H1 (cell line): ENCODE measurements around the gene BLMH. TPM values are rescaled to one million over a fixed set of nuclear protein-coding genes. Genes with fewer than 3 reads are reported as not detected.

Source experiments
- CTCF ChIA-PET: fragments of 300-600 bp; sonication (Branson Sonifier 250); formaldehyde crosslinking; loops from one replicate; lab custom pipeline; 2021; ENCODE audit not compliant: partially characterized antibody; lab: Charles Lee
- POLR2A ChIA-PET: fragments of 300-600 bp; sonication (Branson Sonifier 250); formaldehyde crosslinking; loops from one replicate; lab custom pipeline; 2021; ENCODE audit warnings: inconsistent platforms; ENCODE audit not compliant: partially characterized antibody; lab: Charles Lee
- DNase-seq, 2 experiments: peaks; one replicate each; pipeline versions ENCODE4 v3.0.0 to v3.0.0-alpha.2; 2010 to 2022; ENCODE audit warnings: low spot score in 2 of 2, low read depth in 1 of 2, mixed read lengths in 1 of 2
- FAIRE-seq: peaks from 2 replicates; lab custom pipeline; 2011; peaks lifted over from hg19 to GRCh38; lab: Jason Lieb, UNC
- H2AFZ ChIP-seq: 2 replicates; pipeline ENCODE4 v1.8.1; 2012; ENCODE audit warnings: low read length, inconsistent platforms
- H2AK5ac ChIP-seq: 2 replicates; pipeline ENCODE4 v1.6.1; 2013; ENCODE audit warnings: low read depth, low read length
- H2BK120ac ChIP-seq: replicated peaks from 2 replicates; pipeline ENCODE3; 2013; ENCODE audit warnings: low read depth, low read length, inconsistent platforms
- H2BK12ac ChIP-seq: 2 replicates; pipeline ENCODE4 v1.6.1; 2013; ENCODE audit warnings: low read depth, low read length
- H2BK15ac ChIP-seq: 2 replicates; pipeline ENCODE4 v1.6.1; 2013; ENCODE audit warnings: low read length
- H2BK20ac ChIP-seq: 2 replicates; pipeline ENCODE4 v1.6.1; 2013; ENCODE audit warnings: low read length
- H2BK5ac ChIP-seq: 2 replicates; pipeline ENCODE4 v1.6.1; 2013; ENCODE audit warnings: low read depth, low read length
- H3K14ac ChIP-seq: 2 replicates; pipeline ENCODE4 v1.6.1; 2013; ENCODE audit warnings: inconsistent platforms; ENCODE audit not compliant: insufficient read length
- H3K18ac ChIP-seq: 2 replicates; pipeline ENCODE4 v1.6.1; 2013; ENCODE audit warnings: low read length; ENCODE audit errors: extremely low read depth
- H3K23ac ChIP-seq: 2 replicates; pipeline ENCODE4 v1.6.1; 2013; ENCODE audit warnings: inconsistent platforms; ENCODE audit not compliant: insufficient read length
- H3K23me2 ChIP-seq: 2 replicates; pipeline ENCODE4 v1.6.1; 2013; ENCODE audit warnings: low read depth, low read length
- H3K27ac ChIP-seq: 2 replicates; pipeline ENCODE4 v1.6.1; 2011; ENCODE audit warnings: low read depth, low read length, inconsistent platforms
- H3K27me3 ChIP-seq, 4 experiments: replicated peaks in 1 of 4; 1 replicate in 1 of 4; 2 replicates in 3 of 4; pipeline versions ENCODE4 v1.6.1 to v1.8.1; 2011 to 2013; ENCODE audit warnings: low read length in 3 of 4, mild to moderate bottlenecking in 3 of 4, inconsistent platforms in 2 of 4, mixed read lengths in 2 of 4, moderate library complexity in 1 of 4; ENCODE audit not compliant: control insufficient read depth in 3 of 4, insufficient read depth in 3 of 4; ENCODE audit errors: extremely low read depth in 1 of 4
- H3K36me3 ChIP-seq, 4 experiments: 2 replicates each; pipeline versions ENCODE4 v1.6.1 to v1.8.1; 2011 to 2013; ENCODE audit warnings: mild to moderate bottlenecking in 4 of 4, low read length in 3 of 4, moderate library complexity in 2 of 4, control low read depth in 1 of 4, inconsistent platforms in 1 of 4; ENCODE audit not compliant: insufficient read depth in 4 of 4, control insufficient read depth in 2 of 4
- H3K4ac ChIP-seq: replicated peaks from 2 replicates; pipeline ENCODE3; 2013; ENCODE audit warnings: low read length, low read depth, mixed read lengths, inconsistent platforms; ENCODE audit not compliant: insufficient read length
- H3K4me1 ChIP-seq, 4 experiments: replicated peaks in 1 of 4; 1 replicate in 1 of 4; 2 replicates in 3 of 4; pipeline versions ENCODE4 v1.6.1 to v1.8.1; 2011 to 2013; ENCODE audit warnings: low read length in 3 of 4, inconsistent platforms in 2 of 4, mixed read lengths in 1 of 4; ENCODE audit not compliant: insufficient read depth in 4 of 4, control insufficient read depth in 3 of 4
- H3K4me2 ChIP-seq, 2 experiments: 2 replicates each; pipeline versions ENCODE4 v1.6.1 to v1.8.1; 2011 to 2013; ENCODE audit warnings: low read depth in 2 of 2, low read length in 2 of 2, control low read depth in 1 of 2, inconsistent platforms in 1 of 2, mild to moderate bottlenecking in 1 of 2; ENCODE audit not compliant: insufficient read depth in 1 of 2
- H3K4me3 ChIP-seq, 4 experiments: fragments of 200-600, 300-600 bp in 1 of 4; sonication (generic), shearing (Covaris generic), sonication (Bioruptor Twin) in 1 of 4; 2 replicates each; pipeline versions ENCODE4 v1.5.1 to v1.8.1; 2011 to 2016; ENCODE audit warnings: low read length in 4 of 4, low read depth in 3 of 4, control low read depth in 2 of 4, inconsistent platforms in 2 of 4, mild to moderate bottlenecking in 2 of 4, mixed read lengths in 1 of 4, moderate library complexity in 1 of 4; ENCODE audit not compliant: insufficient read depth in 2 of 4; ENCODE audit errors: extremely low read depth in 1 of 4
- H3K56ac ChIP-seq: replicated peaks from 2 replicates; pipeline ENCODE3; 2013; ENCODE audit warnings: low read depth, mild to moderate bottlenecking, mixed read lengths, low read length, inconsistent platforms; ENCODE audit not compliant: insufficient read length
- H3K79me1 ChIP-seq: 2 replicates; pipeline ENCODE4 v1.6.1; 2013; ENCODE audit warnings: low read depth, low read length, control low read depth
- H3K79me2 ChIP-seq, 2 experiments: 2 replicates each; pipeline versions ENCODE4 v1.6.1 to v1.8.1; 2012 to 2013; ENCODE audit warnings: low read length in 2 of 2, mild to moderate bottlenecking in 2 of 2, inconsistent platforms in 1 of 2; ENCODE audit not compliant: insufficient read depth in 2 of 2, control insufficient read depth in 1 of 2
- H3K9ac ChIP-seq, 4 experiments: replicated peaks in 1 of 4; 1 replicate in 1 of 4; 2 replicates in 3 of 4; pipeline versions ENCODE4 v1.6.1 to v1.8.1; 2011 to 2013; ENCODE audit warnings: low read depth in 3 of 4, low read length in 3 of 4, control low read depth in 2 of 4, mild to moderate bottlenecking in 2 of 4, moderate library complexity in 2 of 4, inconsistent platforms in 1 of 4; ENCODE audit errors: extremely low read depth in 1 of 4
- H3K9me3 ChIP-seq, 2 experiments: 2 replicates each; pipeline versions ENCODE4 v1.6.1 to v1.8.1; 2012 to 2013; ENCODE audit warnings: mild to moderate bottlenecking in 2 of 2, moderate library complexity in 2 of 2, control low read depth in 1 of 2, inconsistent platforms in 1 of 2, low read depth in 1 of 2, low read length in 1 of 2, mixed read lengths in 1 of 2; ENCODE audit not compliant: insufficient read depth in 2 of 2
- H4K20me1 ChIP-seq, 2 experiments: replicated peaks in 1 of 2; 2 replicates each; pipeline versions ENCODE3 to v1.8.1; 2011 to 2013; ENCODE audit warnings: inconsistent platforms in 2 of 2, low read length in 2 of 2, mild to moderate bottlenecking in 1 of 2; ENCODE audit not compliant: insufficient read depth in 2 of 2, control insufficient read depth in 1 of 2
- H4K5ac ChIP-seq: 2 replicates; pipeline ENCODE4 v1.6.1; 2013; ENCODE audit warnings: low read length, low read depth, mixed read lengths, inconsistent platforms; ENCODE audit not compliant: insufficient read length
- H4K8ac ChIP-seq: 2 replicates; pipeline ENCODE4 v1.8.0; 2013; ENCODE audit warnings: mild to moderate bottlenecking, moderate library complexity, low read length, inconsistent platforms; ENCODE audit not compliant: insufficient read depth; ENCODE audit errors: extremely low read depth
- H4K91ac ChIP-seq: replicated peaks from 2 replicates; pipeline ENCODE3; 2013; ENCODE audit warnings: low read length, mixed read lengths, inconsistent platforms; ENCODE audit not compliant: insufficient read length
- ASH2L ChIP-seq: fragments of 200-600, 300-600 bp; sonication (generic); IDR thresholded peaks from one replicate; pipeline ENCODE4 v1.7.1; 2017; ENCODE audit warnings: low read length
- SP2 ChIP-seq: IDR thresholded peaks from 2 replicates; pipeline ENCODE4 v1.6.1; 2012; ENCODE audit warnings: mild to moderate bottlenecking, low read length, inconsistent platforms
- ZNF274 ChIP-seq: IDR thresholded peaks from 2 replicates; pipeline ENCODE4 v1.7.0; 2012; ENCODE audit warnings: low read length, borderline replicate concordance; ENCODE audit errors: extremely low read depth
- WGBS, 2 experiments: shearing (Covaris generic) in 1 of 2; methylation state at CpG; one replicate each; pipeline versions ENCODE4 v1.1.6 to v1.1.7; 2013 to 2015; ENCODE audit warnings: low lambda C conversion rate in 2 of 2, mixed read lengths in 2 of 2, inconsistent platforms in 1 of 2, low coverage in 1 of 2, missing lambda C conversion rate in 1 of 2; ENCODE audit not compliant: insufficient replicate concordance in 2 of 2, insufficient coverage in 1 of 2, insufficient read length in 1 of 2; ENCODE audit errors: extremely low coverage in 1 of 2, missing lambda C conversion rate in 1 of 2; 5-methylcytosine and 5-hydroxymethylcytosine counted together
- polyA plus RNA-seq, 7 experiments: library from polyadenylated mRNA; depleted of rRNA in 3 of 7; stranded (reverse) in 5 of 7; unstranded in 2 of 7; fragments of >200 nt in 5 of 7; fragments of 200-250 nt in 2 of 7; gene quantifications; 1 replicate in 5 of 7; 2 replicates in 1 of 7; 4 replicates in 1 of 7; pipeline versions ENCODE4 v1.2.1 to v1.2.3, GENCODE V29; 2011 to 2013; ENCODE audit warnings: missing spikeins in 2 of 7, mixed read lengths in 2 of 7
- total RNA-seq: library from RNA; stranded (reverse); fragmentation: NEBNext Ultra II Directional; extraction: Animal tissue kit (Norgen Biotek cat#: 25700); gene quantifications from 2 replicates; pipeline ENCODE4 v1.2.1, GENCODE V29; 2021

The BLMH gene
- total and polyA plus RNA-seq, 2 of the 8 experiments (the other 6 are each of a cell fraction or from before 2014, with no cell fraction given) = 18.2 to 74.3 TPM

DNA sequence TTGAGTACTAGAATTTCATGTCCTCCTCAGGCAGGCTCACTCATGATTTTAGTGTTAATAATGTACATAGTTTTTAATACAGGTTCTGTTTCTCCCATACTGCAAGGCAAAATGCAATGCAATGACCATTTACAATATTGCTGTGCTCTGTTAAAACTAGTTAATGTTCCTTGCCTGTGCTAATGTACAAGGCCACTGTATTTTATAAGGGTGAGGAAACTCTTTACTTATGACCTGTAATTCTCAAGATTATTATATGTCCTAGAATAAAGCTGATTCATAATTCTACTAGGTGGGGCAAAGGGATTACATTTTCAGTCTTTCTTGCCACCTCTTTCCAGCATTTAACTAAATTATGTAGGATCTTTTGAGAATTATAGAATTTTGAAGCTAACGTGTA is 22.7 kb upstream of the BLMH start:
- FAIRE-seq = no peak
- Histone ChIP-seq H4K91ac (no peak overlapping the region), H3K4ac (no peak overlapping the region), H2BK20ac (no peak overlapping the region), H3K4me3 (no peak overlapping the region), H2AFZ (no peak overlapping the region), H2AK5ac (no peak overlapping the region), H3K79me1 (no peaks in the 10 kb centered on the region), H2BK5ac (no peak overlapping the region), H2BK120ac (no peak overlapping the region), H3K56ac (no peak overlapping the region), H3K27ac (no peak overlapping the region), H3K23ac (no peak overlapping the region), H3K23me2 (no peaks in the 10 kb centered on the region), H3K18ac (no peak overlapping the region), H3K9me3 (no peaks in the 10 kb centered on the region), H4K5ac (no peak overlapping the region), H3K14ac (no peak overlapping the region), H3K9ac (no peak overlapping the region), H3K4me2 (no peak overlapping the region), H3K27me3 (no peaks in the 10 kb centered on the region), H4K20me1 (no peaks in the 10 kb centered on the region), H3K36me3 (no peaks in the 10 kb centered on the region), H2BK15ac (no peak overlapping the region), H3K79me2 (no peaks in the 10 kb centered on the region), H2BK12ac (no peak overlapping the region), H3K4me1 (no peaks in the 10 kb centered on the region), H4K8ac (no peak overlapping the region)
- ChIA-PET POLR2A (no interaction called here), CTCF (interaction anchor here (0.7 to 0.9 kb wide), 2 partner anchors 8 to 189 kb away, joined by 3 to 4 read pairs; no protein-coding TSS in a partner anchor)
- no peak for DNase-seq
- 100% methylated on average over 1 of the region's 1 CpG; no CpG with 5 or more reads in 1 of the 2 experiments for WGBS, 2 experiments
- TF ChIP-seq ASH2L (no peak), ZNF274 (no peak), SP2 (no peak)
